ENCODE measurements around the gene GPC2. TPM values are rescaled to one million over a fixed set of nuclear protein-coding genes. Genes with fewer than 3 reads are reported as not detected.

GPC2 gene
- total RNA-seq, 1 donor from 2014 or later, result 65.2 TPM

Small RNA genes lying within 50 kb of the gene (microRNA-seq; reads per million reads assigned to microRNA genes)
- gene MIR4658 (ENCODE audit: borderline number of aligned reads, unreplicated experiment), result not detected

Other genes starting within 250 kb of the GPC2 start
- 0.27 and 0.43 TPM in 2 replicates for gene GJC3, start 247.8 kb downstream of the GPC2 start, total RNA-seq
- gene AZGP1, start 201.3 kb downstream of the GPC2 start, total RNA-seq, result not detected in 2 replicates
- gene ZKSCAN1, start 161.8 kb downstream of the GPC2 start, total RNA-seq, result 196 and 209 TPM in 2 replicates
- 20.7 and 22.8 TPM in 2 replicates for gene ZSCAN21, start 127.6 kb downstream of the GPC2 start, total RNA-seq
- 91.8 and 95.1 TPM in 2 replicates for gene ZNF3, start 95.7 kb downstream of the GPC2 start, total RNA-seq
- 110 and 113 TPM in 2 replicates for gene COPS6, start 88.4 kb downstream of the GPC2 start, total RNA-seq
- 212 and 224 TPM in 2 replicates for gene MCM7, start 76.0 kb downstream of the GPC2 start, total RNA-seq
- 34.0 and 36.0 TPM in 2 replicates for gene AP4M1, start 75.7 kb downstream of the GPC2 start, total RNA-seq
- gene TAF6, start 58.0 kb downstream of the GPC2 start, total RNA-seq, result 79.6 and 91.2 TPM in 2 replicates
- 22.5 and 25.5 TPM in 2 replicates for gene CNPY4, start 57.7 kb downstream of the GPC2 start, total RNA-seq
- 1.6 and 2.2 TPM in 2 replicates for gene MBLAC1, start 50.4 kb downstream of the GPC2 start, total RNA-seq
- 106 and 116 TPM in 2 replicates for gene LAMTOR4, start 28.5 kb downstream of the GPC2 start, total RNA-seq
- 29.6 and 30.7 TPM in 2 replicates for gene TRAPPC14, start 18.7 kb downstream of the GPC2 start, total RNA-seq
- gene GAL3ST4, start 8.8 kb downstream of the GPC2 start, total RNA-seq, result 4.9 and 5.1 TPM in 2 replicates
- 2.4 and 2.5 TPM in 2 replicates for gene STAG3, start 537 bp upstream of the GPC2 start, total RNA-seq
- gene PVRIG, start 42.6 kb upstream of the GPC2 start, total RNA-seq, result not detected in 2 replicates
- not detected in 2 replicates for gene SPDYE3, start 130.3 kb upstream of the GPC2 start, total RNA-seq
- gene PILRB, start 180.7 kb upstream of the GPC2 start, total RNA-seq, result 64.6 and 67.9 TPM in 2 replicates
- 3.9 and 5.3 TPM in 2 replicates for gene PILRA, start 196.1 kb upstream of the GPC2 start, total RNA-seq